Measurements from ENCODE around the gene H2AZ2.
"Not testable (repeated sequence)": the region's sequence is repeated elsewhere in the genome, so short reads cannot be mapped to it uniquely, and the experiment has no call there.

Gene H2AZ2

DNA sequence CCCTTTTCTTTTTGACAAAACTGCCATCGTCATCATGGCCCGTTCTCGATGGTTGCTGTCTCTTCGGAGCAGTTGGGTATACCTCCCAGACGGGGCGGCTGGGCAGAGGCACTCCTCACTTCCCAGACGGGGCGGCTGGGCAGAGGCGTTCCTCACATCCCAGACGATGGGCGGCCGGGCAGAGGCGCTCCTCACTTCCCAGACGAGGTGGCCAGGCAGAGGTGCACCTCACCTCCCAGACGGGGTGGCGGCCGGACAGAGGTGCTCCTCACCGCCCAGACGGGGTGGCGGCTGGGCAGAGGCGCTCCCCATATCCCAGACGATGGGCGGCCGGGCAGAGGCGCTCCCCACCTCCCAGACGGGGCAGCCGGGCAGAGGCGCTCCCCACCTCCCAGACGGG lies 22.9 kb upstream of the H2AZ2 start:
- FAIRE-seq; DNase-seq (ENCODE audit: low spot score): not testable (repeated sequence)

DNA sequence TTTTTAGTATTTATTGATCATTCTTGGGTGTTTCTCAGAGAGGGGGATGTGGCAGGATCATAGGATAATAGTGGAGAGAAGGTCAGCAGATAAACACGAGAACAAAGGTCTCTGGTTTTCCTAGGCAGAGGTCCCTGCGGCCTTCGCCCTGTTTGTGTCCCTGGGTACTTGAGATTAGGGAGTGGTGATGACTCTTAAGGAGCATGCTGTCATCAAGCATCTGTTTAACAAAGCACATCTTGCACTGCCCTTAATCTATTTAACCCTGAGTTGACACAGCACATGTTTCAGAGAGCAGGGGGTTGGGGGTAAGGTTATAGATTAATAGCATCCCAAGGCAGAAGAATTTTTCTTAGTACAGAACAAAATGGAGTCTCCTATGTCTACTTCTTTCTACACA lies 22.4 kb upstream of the H2AZ2 start:
- not testable (repeated sequence) for FAIRE-seq

GRCh38 chr7:44867073-44867995 lies 19.4 kb upstream of the H2AZ2 start:
- DNase-seq (ENCODE audit: low spot score) (peak; percentile 74), FAIRE-seq (peak; percentile 80)

More for the DNA sequence above, 22.4 kb upstream of the H2AZ2 start:
- not testable (repeated sequence) for DNase-seq (ENCODE audit: low spot score)

DNA sequence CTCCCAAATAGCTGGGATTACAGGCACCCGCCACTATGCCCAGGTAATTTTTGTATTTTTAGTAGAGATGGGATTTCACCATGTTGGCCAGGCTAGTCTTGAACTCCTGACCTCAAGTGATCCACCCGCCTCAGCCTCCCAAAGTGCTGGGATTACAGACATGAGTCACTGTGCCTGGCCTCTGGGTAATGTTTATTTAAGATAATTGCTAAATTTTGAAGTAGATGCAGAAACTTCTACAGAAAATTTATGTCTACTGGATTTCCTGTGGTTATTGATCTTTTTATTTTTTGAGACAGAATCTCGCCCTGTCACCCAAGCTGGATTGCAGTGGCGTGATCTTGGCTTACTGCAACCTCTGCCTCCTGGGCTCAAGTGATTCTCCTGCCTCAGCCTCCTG lies 14.1 kb upstream of the H2AZ2 start:
- not testable (repeated sequence) for DNase-seq (ENCODE audit: low spot score); FAIRE-seq

GRCh38 chr7:44858161-44858560 lies 10.3 kb upstream of the H2AZ2 start:
- FAIRE-seq, result no peak

DNA sequence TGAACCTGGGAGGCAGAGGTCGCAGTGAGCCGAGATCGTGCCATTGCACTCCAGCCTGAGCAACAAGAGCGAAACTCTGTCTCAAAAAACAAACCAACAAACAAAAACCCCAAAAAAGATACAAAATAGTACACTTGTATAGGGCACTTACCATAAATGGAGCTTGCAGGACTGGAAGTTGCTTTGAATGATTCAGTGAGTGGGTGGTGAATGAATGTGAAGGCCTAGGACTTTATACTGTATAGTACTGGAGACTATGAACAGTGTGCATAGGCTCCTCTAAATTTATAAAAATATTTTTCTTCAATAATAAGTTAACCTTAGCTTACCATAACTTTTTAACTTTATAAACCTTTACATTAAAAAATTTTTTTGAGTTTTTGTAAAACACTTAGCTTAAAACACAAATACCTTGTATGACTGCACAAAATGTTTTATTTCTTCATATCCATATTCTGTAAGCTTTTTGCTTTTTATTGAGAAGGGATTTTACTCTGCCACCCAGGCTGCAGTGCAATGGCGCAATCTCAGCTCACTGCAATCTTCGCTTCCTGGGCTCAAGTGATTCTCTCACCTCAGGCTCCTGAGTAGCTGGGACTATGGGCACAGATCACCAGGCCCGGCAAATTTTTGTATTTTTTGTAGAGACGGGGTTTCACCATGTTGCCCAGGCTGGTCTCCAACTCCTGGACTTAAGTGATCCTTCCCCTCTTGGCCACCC lies 6.9 kb upstream of the H2AZ2 start:
- FAIRE-seq, result no peak
- no peak for DNase-seq (ENCODE audit: low spot score)

More at GRCh38 chr7:44858161-44858560, 10.3 kb upstream of the H2AZ2 start:
- DNase-seq (ENCODE audit: low spot score), result no peak

DNA sequence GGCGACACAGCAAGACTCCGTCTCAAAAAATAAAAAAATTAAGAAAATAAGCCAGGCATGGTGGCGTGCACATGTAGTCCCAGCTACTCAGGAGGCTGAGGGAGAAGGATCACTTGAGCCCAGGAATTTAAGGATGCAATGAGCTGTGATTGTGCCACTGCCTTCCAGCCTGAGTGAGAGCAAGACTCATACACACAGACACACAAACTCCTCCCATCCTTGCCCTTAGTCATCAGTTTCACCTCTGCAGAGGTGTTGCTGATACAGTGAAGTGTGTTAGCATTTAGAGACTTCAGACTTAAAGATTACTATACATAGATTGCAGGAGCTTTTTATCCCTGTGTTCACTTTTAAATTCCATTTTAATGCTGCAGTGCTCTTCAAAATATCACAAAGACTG lies 5.5 kb upstream of the H2AZ2 start:
- FAIRE-seq (no peak), DNase-seq (ENCODE audit: low spot score) (no peak)

GRCh38 chr7:44852590-44852989 lies 4.7 kb upstream of the H2AZ2 start:
- DNase-seq (ENCODE audit: low spot score) (no peak), FAIRE-seq (no peak)

DNA sequence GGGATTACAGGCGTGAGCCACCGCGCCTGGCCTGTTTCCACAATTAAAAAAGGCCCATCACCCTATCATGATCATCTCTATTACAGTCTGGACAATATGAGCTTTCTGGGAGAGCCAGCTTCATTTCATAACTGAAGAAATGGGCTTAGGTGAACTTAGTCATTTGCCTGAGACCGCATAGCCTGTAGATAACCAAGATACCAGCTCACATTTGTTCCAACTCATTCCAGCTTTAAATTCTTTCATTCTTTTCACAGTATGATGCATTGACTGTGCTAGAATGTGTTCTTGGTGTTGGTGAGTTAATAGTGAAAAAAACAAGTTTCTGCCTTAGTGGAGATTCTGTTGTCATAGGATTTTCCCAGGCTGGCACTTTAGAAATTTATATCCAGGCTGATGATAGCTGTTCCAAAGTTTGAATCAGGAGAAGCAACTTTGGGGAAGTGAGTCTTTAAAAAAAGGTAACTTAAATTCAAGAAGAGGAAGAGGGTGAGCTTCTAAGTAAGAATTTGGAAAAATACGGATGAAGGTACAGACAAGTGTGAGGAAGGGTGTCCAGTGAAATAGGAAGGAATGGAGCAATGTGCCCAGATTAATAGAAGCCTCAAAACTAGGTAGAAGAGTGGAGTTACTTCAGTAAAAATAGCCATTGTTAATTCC lies 2.1 kb upstream of the H2AZ2 start:
- FAIRE-seq (no peak), DNase-seq (ENCODE audit: low spot score) (no peak)

DNA sequence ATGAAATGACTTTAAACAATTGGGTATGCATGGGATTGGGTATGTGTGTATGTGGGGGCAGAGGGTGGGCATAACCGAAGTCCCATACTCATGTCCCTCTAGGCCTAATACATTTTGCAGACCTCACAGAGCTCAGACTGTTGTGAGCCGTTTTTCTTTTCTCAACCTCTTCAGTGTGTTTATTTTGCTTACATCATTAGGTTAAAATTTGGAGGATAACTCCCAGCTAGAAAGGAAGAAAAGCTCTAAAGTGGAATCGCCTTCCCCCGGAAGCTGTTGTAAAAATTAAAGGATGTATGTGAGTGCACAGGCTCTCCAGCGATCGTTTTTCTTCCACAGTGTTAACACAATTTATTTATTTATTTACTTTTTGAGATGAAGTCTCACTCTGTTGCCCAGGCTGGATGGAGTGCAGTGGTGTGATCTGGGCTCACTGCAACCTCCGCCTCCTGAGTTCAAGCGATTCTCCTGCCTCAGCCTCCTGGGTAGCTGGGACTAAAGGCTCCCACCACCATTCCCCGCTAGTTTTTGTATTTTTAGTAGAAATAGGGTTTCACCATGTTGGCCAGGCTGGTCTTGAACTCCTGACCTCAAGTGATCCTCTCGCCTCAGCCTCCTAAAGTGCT lies 1.5 kb upstream of the H2AZ2 start:
- no peak for DNase-seq (ENCODE audit: low spot score)
- no peak for FAIRE-seq

DNA sequence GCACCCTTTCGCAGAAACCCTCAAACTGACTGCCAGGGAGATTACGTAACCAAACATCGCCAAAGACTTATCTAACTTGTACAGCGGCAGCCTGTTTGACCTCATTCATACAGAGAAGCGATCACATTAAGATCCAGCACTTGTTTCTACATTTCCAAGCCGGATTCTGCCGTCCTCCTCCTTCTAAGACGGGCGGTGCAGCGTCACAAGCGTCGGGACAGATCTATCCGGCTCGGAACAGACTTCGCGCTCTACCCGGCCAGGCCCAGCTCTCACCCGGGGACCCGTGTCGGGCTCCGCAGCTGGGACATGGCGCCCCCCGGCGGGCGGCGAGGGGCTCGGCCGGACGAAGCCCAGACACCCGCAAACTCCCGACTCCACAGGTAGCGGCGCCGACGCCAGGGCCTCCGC lies 373 bp downstream of the H2AZ2 start:
- FAIRE-seq (no peak), DNase-seq (ENCODE audit: low spot score) (peak; percentile 70)

DNA sequence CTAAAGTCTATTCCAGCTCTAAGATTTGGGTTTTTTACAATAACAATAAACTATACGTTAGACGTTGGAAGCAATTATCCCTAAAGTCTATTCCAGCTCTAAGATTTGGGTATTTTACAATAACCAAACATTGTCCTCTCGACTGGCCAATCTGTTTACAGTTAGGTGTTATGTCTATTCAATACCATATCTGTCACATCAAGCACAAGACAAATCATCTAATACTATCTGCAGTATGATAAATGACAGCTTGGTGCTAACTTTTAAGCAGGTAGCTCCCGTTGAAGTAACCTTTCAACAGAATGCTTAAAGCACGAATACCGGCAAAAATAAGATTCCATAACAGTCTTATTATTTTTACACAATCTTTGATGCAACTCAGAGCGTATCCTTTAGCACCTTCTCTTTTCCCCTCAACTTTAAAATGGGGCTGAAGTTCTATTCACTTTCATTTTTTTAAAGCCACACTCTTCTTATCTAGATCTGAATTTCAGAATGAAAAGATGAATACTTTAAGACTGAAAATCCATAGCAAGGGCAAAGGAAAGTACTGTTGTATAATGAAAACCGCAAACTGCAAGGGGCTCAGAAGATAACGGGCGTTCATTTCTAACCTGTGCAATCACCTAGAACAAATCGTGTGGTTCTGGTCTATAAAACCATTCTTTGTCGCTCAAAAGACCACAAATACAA lies 925 bp downstream of the H2AZ2 start:
- peak; percentile 63 for FAIRE-seq
- DNase-seq (ENCODE audit: low spot score), result no peak

DNA sequence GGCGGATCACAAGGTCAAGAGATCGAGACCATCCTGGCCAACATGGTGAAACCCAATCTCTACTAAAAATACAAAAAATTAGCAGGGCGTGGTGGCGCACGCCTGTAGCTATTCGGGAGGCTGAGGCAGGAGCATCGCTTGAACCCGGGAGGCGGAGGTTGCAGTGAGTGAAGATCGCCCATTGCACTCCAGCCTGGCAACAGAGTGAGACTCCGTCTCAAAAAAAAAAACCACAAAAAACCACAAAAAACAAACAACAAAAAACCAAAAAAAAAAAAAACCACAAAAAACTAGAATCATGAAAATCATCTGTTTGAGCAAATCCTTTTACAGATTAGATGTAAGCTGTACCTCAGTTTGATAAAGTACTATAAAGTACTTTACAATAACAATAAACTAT lies 1.5 kb downstream of the H2AZ2 start:
- not testable (repeated sequence) for FAIRE-seq; DNase-seq (ENCODE audit: low spot score)

GRCh38 chr7:44845451-44845850 lies 2.4 kb downstream of the H2AZ2 start:
- no peak for DNase-seq (ENCODE audit: low spot score)
- FAIRE-seq, result peak; percentile 15

DNA sequence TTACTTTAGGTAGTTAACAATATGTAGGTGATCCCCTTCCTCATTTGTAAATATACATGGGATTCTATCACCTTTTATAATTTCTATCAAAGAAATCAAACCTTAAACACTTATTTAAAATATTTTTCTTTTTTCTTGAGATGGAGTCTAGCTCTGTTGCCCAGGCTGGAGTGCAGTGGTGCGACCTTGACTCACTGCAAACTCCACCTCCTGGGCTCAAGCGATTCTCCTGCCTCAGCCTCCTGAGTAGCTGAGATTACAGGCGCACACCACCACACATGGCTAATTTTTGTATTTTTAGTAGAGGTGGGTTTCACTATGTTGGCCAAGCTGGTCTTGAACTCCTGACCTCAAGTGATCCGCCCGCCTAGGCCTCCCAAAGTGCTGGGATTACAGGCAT lies 4.4 kb downstream of the H2AZ2 start:
- DNase-seq (ENCODE audit: low spot score); FAIRE-seq: not testable (repeated sequence)

DNA sequence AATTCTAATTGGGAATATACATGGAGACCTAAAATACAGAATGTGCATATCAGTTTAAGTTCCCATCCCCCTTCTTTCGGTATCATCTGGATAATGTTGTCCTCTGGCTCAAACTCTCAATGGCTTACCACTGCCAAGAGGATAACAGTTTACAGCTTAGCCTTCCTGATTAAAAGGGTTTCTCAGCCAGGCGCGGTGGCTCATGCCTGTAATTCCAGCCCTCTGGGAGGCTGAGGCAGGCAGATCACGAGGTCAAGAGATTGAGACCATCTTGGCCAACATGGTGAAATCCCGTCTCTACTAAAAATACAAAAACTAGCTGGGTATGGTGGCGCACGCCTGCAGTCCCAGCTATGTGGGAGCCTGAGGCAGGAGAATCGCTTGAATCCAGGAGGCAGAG lies 5.2 kb downstream of the H2AZ2 start:
- FAIRE-seq; DNase-seq (ENCODE audit: low spot score): not testable (repeated sequence)

- FAIRE-seq, result no peak
Observed at GRCh38 chr7:44838751-44839150, 9.1 kb downstream of the H2AZ2 start.

DNA sequence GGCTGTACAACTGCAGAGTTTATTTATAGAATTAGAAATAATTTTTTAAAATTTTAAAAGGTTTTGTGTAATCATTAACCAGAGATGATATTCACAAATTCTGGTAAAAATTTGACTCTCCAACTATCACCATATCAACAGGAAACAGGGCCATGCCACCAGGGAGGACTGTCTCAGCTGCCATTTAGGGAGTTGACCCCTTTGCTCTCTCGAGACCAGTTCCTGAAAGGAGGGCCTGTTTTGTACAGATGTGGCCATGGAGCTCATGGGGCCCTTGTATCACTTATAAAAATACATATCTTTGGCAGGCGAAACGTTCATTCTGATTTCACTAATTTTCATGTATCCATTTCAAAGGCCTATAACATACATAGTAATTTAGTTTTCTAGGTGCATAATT lies 20.3 kb downstream of the H2AZ2 start:
- DNase-seq (ENCODE audit: low spot score) (no peak), FAIRE-seq (no peak)

More at GRCh38 chr7:44838751-44839150, 9.1 kb downstream of the H2AZ2 start:
- no peak for DNase-seq (ENCODE audit: low spot score)

- DNase-seq (ENCODE audit: low spot score) (no peak), FAIRE-seq (no peak)
Observed at GRCh38 chr7:44824894-44825526, 22.9 kb downstream of the H2AZ2 start.

DNA sequence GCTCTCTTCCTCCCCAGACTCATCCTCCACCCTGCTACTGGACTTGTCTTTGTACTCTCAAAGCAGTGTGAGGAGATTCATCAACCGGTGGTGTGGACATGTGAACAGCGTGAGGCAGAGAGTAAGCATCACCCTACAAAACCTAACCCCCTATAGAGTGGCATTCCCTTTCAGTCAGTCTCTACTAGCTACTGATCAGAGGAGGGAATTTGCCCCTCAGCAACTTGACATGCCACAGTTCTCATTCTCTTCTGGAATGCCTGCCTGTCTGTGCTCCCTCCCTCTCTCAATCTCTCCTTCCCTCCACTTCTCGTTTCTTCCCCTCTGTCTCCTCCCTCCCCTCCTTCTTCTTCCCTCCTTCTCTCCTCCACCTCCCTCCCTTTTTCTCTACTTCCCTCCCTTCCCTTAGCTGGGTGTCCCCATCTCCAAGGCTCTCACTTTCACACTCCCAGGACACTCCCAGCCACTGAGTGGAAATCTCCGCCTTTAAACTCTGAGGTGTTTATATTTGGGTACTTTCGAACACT lies 24.6 kb downstream of the H2AZ2 start:
- DNase-seq (ENCODE audit: low spot score) (no peak), FAIRE-seq (no peak)

All from RCC 7860 (cell line).